GM18508 (cell line): ENCODE results near the gene MGRN1.

ENCODE experiments used
- ATAC-seq: cut with Tn5 transposase; IDR thresholded peaks from one replicate; pipeline ENCODE4 v1.9.1; 2021; ENCODE audit warnings: moderate number of reproducible peaks; ENCODE audit not compliant: insufficient read depth, unreplicated experiment

The MGRN1 gene

DNA sequence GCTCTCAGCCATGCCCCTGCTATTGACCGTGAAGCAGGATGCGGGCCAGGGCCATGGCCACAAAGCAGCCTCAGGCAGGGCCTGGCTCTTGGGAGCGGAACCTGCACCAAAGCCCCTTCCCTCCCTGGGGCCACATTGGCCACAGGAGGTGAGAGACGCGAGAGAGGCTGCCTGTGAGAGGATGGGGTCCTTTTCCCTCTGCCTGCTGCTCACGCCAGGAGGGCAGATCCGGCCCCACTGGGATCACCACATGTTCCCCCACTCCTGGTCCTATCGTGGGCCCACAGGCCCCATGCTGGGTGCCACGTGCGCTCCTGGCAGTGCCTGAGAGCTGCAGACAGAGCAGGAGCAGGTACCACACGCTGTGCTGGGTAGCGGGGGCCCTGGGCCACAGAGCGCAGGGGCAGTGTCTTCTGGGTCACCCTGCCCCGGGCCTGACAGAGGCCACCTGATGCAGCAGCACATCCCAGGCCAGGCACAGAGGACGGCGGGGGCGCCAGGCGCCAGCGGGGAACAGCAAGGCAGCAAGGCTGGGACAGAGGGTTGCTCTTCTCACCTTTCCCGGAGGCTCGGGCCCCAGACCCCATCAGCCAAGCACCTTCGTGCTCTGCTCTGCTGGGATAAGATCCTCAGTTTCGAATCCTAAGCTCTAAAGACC, 59.6 kb downstream of the MGRN1 start:
- ATAC-seq = no peak

DNA sequence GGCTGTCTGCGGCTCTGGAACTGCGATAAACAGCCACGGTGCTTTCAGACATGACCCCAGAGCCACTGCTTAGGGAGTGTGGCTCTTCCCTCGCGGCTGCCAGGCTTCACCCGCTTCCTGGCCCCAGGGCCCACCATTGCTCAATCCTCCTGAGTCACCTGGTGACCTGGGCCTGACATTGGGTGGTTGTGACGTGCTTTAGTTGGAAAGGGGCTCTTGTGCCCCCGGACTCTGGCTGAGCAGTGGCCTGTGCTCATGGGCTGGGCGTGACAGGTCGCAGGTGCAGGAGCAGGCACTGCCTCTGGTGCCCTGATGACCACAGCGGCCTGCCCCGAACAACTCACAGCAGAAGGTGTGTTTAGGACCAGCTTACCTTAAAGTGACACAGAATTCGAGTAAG, 60.1 kb downstream of the MGRN1 start:
- no peak for ATAC-seq

DNA sequence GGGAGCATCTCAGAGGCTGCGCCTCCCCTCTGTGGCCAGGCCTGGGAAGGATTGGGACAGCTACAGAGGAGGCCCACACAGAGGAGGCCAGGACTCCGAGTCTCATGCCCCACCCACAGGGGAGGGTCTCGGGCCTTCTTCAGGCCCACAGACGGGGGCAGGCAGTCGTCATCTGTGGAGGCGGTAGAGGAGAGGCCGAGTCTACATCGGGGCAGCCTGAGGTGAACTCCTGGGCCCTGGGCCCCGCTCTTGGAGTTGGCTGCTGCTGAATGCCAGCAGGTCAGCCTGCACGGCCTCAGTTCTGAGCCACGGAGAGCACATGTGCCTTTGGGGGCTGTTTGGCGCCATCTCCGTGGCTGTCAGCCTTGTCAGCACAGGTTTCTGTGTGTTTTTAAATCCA, 60.7 kb downstream of the MGRN1 start:
- ATAC-seq = no peak

DNA sequence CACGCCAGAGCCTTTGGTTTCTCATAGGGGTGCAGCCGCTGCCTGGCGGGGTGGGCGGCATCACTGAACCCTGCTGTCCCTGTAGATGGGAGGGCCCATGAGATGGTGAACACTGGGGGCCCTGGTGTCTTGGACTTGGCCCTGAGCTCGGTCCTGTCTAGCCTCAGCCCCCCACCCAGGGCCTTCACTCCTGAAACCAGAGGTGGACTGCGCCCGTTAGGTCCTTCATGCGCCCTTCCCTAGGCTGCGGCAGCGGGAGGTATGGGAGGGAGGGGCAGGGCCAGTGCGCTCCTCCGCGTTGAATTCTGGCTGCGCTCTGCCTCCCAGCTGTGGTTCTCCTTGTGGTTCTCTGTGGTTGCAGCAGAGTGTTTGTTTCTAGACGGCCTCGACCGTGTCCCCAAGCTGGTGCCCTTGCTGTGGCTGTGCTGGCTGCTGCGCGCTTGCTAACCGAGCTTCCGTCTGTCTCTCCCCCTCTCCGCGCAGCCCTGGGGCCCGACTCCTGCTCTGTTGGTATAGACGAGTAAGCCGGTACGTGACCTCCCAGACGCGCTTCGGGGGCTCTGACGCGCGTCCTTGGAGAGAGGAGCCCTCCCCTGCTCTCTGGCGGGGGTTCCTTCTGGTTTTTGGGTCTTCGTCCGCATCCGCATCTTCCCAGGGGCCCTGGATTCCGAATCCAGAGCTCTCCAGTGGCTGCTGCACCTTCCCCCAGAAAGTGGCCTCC, 61.3 kb downstream of the MGRN1 start:
- no peak for ATAC-seq

DNA sequence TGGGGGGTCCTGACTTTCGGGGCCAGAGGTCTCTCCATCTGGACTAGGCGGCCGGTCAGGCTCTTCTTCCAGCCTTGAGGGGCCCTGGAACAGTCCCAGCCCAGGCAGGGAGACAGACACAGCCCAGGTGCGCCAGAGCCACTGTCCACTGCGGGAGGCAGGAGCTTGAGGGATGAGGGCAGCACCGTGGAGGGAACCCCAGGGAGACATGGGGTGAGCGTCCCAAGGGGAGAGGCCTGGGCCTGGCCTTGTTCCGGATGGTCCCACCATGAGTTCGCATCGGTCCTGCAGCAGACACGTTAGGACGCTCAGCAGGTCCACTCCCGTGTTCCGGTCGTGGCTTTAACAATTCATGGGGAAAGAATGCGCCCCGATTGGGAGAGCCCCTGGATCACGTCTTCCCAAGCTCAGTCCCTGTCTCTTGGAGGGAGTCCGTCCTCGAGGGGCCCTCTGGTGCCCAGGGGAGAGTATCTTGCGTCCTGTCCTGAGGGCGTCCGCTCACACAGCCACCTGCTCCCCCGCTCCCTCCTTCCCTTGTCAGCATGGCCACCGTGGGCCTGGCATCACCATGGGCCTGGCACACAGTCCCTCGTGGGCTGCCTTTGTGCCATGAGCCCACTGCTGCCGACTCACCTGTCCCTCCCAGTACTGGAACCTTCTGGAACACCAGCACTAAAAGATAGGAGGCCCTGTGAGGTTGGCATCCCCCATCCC, 62.0 kb downstream of the MGRN1 start:
- ATAC-seq = no peak

DNA sequence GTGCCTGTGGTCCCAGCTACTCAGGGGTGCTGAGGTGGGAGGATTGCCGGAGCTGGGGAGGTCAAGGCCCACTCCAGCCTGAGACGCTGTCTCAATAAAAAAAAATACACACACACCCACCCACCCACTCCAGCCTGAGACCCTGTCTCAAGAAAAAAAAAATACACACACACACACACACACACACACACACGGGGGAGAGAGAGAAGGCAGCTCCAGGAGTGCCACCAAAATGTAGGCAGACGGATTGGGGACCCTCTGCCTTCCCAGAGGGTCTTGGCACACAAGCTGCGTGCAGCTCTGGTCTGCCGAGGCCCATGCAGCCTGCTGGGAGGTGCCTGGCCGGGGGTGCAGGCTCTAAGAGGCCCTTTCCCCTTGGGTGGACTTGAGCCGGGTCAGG, 62.8 kb downstream of the MGRN1 start:
- no peak for ATAC-seq

DNA sequence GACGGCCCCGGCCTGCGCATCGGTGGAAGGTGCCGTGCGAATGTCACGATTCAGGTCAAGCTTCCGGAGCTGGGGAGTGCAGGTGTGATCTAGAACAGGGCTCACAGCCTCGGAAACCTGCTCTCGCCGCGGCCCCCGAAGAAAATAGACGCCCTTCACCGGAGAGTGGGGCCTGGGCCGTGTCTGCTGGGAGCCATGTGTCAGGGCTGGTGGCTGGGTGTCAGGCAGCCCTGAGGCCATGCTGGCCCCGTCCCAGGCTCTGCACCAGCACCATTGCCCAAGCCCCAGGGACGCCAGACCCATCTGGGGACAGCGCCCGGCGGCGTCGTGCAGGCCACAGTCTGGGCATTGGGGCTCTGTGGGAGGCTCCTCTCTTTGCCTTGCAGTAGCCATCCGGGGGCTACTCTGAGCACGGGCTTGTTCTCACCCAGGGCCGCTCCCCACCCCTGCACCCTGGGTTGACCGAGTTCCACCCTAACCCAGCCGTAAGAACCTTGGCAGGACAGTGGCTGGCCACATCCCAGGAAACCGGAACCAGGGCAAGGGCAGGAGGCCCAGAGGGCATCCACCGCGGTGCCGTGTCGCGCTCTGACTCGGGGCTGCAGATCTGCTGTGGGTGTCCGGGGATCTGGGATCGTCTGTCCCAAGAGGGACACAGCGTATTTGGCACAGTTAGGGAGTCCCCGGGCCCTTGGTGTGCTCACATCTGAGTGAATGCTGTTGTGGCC, 63.5 kb downstream of the MGRN1 start:
- ATAC-seq = no peak

DNA sequence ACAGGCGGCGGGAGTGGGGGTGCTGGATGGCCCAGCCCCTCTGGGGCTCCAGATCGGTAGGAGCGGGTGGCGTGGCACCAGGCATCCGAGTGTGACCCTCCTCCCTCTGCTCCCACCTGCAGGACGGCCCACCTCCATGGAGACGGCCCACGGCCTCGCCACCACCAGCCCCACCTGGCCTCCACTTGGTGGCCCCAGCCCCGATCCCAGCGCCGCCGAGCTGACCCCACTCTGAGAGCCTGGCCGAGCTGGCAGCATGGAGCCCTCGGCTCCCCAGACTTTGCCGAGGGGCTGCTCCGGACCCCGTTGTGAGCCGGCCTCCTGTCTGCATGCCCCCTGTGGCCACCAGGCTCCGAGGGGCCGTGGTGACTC, 64.0 kb downstream of the MGRN1 start:
- no peak for ATAC-seq

DNA sequence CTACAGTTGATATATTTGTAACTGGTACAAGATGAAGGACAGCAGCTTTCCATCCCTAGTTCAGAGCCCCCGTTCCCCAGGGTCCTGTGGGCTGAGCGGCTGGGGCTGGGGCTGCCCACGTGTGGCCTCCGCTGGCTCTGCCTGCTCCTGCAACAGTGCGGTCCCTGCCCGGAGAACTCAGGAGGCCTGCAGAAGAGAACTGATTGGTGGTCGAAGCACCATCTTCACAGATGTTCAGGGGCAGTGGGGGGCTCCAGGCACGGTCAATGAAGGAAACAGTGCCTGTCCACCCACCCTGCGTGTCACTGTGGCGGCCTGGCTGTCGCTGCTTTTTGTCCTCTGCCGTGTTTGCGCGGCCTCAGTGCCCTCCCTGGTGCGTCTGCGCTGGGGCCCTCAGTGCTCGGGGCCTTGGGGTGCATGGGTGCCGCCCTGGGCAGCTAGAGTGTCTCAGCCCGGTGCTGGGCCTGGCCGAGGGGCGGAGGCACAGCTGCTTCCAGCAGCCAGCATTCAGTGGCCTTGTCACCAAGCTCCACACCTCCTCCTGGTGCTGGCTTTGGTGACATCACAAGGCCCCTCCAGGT, 64.6 kb downstream of the MGRN1 start:
- ATAC-seq = no peak

DNA sequence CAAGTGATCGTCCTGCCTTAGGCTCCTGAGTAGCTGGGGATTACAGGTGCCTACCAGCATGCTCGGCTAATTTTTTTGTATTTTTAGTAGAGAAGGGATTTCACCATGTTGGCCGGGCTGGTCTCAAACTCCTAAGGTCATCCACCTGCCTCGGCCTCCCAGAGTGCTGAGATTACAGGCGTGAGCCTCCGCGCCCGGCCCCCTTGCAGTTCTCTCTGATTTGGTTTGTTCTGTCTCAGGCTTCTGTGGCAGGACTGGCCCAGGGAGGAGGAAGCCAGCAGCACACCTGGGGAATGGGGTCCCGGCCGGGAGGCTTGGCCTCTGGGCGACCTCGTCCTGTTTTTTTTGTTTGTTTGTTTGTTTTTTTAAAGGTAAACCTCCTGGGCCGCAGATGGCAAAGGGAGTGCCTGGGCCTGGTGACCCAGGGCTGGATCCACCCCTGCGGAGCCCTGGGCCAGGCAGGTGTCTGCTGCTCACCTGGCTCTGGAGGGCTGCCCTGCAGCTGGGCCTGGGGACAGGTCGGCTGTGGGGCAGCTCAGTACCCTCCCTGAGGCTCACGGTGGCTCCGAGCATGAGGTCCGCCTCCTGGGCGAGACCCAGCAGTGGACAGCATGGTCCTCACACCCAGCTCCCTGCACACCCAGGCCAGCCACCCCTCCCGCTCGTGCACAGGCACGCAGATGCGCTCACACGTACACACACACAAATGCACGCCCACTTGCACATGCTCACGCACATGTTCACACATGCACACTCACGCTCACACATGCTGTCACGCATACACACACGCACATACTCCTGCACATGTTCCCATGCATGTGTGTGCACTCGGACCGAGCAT, 65.5 kb downstream of the MGRN1 start:
- no peak for ATAC-seq

DNA sequence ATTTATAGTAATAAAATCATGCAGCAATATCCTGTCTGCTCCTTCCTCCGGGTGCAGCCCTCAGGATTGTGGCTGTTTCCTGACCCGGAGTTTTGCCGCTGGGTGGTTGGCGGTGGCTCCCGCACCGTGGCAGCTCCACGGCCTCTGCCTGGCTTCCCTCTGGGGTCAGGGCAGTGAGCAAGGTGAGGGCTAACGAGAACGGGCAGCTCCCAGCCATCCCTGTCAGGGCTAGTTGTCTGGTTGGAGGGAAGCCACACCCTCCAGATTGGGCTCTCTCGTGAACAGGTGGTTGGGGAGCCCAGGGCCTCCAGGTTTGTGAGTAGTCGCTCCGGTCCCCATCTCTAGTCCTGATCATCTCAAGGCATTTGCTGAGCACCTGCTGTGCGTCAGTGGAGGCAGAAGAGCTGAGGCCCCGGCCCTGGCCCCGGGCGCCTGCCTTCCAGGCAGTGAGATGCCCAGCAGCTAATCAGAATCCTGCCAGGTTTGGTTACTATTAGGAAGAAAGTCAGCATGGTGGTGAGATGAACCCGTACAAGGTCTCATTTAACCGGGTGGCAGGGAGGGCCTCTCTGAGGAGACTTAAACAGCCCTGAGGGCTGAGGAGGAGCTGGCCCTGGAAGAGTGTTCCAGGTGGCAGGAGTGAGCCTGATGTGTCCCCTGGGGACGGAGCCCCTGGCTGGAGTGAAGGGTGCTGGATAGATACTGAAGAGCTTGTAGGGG, 66.5 kb downstream of the MGRN1 start:
- no peak for ATAC-seq

DNA sequence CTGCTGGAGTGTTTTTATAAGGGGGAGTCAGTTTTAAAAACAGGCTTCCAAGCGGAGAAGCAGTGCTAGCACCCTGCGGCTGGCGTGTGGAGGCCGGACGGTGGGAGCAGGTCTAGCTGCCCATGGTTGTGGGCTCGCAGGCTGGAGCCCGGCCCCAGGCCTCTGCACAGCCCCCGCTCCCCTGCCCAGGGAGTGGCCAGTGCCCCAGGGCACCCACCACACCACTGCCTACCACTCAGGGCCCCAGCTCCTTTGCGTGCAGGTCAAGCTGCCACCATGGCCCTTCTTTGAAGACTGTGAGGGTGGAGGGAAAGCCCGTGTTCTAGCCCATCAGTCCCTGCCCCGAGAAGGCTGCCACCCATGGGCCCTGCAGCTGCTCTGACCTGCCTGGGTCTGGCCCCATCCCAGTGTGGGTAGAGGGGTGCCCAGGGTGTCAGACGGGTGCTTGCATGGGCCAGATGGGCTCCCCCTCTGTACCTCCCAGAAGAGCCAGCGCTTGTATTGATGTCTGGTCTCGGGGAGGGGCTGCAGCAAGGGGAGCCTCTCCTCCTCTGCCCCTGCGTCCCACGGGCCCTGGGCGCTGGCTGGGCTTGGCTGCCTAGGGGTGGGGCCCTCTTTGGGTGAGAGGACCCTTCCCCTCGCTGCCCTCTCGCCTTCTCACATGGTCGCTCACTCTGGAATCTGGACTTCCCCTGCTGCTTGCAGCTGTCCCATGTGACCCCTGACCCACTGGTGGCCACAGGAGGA, 67.2 kb downstream of the MGRN1 start:
- no peak for ATAC-seq

DNA sequence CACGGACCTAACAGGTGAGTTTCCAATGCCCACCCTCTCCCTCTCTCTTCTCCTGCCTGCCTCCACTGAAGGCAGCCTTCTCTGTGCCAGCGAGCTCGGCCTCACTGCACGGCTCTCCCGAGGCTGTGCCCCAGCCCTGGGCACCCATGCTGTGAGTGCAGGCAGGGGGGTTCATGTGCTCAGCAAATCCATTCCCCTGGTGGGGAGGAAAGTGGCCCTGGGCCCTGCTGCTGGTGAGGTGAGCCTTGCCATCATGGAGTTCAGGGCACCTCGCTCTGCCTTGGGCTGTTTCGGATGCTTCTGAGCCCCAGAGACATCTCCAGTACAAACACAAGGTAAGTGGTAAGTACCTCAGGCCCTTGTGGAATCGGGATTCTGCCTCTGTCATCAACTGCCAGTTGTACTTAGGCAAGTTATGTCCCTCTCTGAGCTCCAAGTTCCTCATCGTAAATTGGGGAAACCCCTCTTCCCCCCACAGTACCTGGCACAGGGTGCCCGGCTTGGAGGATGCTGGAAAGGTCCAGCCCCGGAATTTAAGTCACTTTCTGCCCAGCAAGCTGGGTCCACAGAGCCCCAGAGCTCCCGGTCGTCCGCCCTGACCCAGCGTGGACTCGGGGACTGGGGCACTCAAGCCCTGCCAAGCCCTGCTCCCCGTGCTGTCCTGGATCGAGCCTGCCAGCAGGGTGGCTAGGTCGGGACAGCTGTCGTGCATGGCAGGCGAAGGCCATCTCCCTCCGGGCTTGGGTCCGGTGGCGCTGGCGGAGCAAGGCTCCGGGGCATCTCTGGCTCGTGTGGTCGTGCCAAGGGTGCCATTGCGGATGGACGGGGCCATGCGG, 68.1 kb downstream of the MGRN1 start:
- ATAC-seq = peak; percentile 15

DNA sequence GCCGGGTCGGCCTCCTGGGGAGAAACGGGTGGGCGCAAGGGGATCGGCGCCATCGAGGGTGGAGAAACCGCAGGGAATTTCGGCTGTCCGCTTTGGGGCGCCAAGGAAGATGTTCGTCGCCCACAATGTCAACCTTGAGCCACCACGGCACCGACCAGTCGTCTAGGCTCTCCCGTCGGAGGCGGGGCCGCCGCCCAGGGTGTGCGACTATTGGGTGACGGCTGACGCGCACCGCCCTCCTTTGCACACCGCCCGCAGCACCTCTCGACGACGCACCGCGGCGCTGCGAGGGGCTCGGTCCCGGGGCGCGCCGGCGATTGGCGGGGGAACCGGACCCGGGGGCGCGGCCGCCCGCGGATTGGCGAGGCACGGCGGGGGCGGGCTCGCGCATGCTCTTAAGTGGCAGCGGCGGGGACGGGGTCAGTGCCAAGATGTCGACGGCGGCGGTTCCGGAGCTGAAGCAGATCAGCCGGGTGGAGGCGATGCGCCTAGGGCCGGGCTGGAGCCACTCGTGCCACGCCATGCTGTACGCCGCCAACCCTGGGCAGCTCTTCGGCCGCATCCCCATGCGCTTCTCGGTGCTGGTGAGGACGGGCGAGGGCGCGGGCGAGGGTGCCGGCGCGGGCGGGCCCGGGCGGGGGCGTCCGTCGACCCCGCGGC, 68.8 kb downstream of the MGRN1 start, which contains the start of gene NUDT16L1:
NUDT16L1 (plus strand) TSS at position 267 of the 660 bp plus-strand sequence; CDS start at position 432, 165 bp downstream.
- ATAC-seq = peak; percentile 75

DNA sequence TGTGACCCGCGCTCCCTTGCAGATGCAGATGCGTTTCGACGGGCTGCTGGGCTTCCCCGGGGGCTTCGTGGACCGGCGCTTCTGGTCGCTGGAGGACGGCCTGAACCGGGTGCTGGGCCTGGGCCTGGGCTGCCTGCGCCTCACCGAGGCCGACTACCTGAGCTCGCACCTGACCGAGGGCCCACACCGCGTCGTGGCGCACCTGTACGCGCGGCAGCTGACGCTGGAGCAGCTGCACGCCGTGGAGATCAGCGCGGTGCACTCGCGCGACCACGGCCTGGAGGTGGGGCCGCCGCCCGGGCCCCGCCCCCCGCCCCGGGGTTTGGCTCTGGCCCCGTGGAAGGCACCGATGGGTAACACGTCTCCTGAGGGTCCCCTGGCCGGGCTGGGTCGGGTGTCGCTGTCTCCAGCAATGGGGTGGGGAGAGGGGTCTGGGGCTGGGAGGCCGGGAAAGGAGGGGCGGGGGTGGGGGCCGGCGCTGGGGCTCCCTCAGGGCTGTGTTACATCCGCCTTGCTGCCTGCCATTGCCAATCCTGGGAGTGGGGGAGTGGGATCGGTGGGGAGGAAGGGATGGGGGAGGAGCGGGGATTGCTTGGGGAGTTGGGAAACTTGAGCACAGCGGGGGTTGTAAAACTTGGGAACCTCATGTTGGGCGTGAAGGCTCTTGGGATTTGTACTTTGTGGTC, 69.5 kb downstream of the MGRN1 start:
- no peak for ATAC-seq
